MCF 10A (cell line): ENCODE results near the gene NCF2. TPM values are rescaled to one million over a fixed set of nuclear protein-coding genes. Genes with fewer than 3 reads are reported as not detected.
A peak's percentile ranks its signal among the peaks of the same experiment; 100 is the strongest.

Experiments
- BruUV-seq: library from RNA; stranded (reverse); fragments of 400-500 nt; replicated peaks from 2 replicates; lab custom pipeline; 2021; lab: Mats Ljungman, UMichigan
- CTCF ChIA-PET: fragments of 300-600 bp; sonication (Branson Sonifier 250); formaldehyde crosslinking; extraction: SDS; loops from one replicate; lab custom pipeline; 2021; ENCODE audit warnings: antibody characterized with exemption, inconsistent platforms; lab: Yijun Ruan, JAX
- POLR2A ChIA-PET: fragments of 300-600, 350-650 bp; sonication (Branson Sonifier 250); formaldehyde crosslinking; extraction: SDS; loops from one replicate; lab custom pipeline; 2020; ENCODE audit warnings: antibody characterized with exemption, inconsistent platforms; lab: Yijun Ruan, JAX
- DNase-seq: peaks from one replicate; pipeline ENCODE4 v3.0.0-alpha.2; 2018; ENCODE audit not compliant: unreplicated experiment
- H3K27ac Mint-ChIP-seq: one replicate; pipeline ENCODE4 v1.8.0; 2022; ENCODE audit warnings: mild to moderate bottlenecking, low read depth, mixed read lengths; ENCODE audit not compliant: unreplicated experiment
- H3K27me3 Mint-ChIP-seq: one replicate; pipeline ENCODE4 v1.8.0; 2022; ENCODE audit warnings: mixed read lengths; ENCODE audit not compliant: insufficient read depth, unreplicated experiment
- H3K36me3 Mint-ChIP-seq: one replicate; pipeline ENCODE4 v1.8.0; 2022; ENCODE audit warnings: mild to moderate bottlenecking, moderate library complexity, mixed read lengths; ENCODE audit not compliant: insufficient read depth, unreplicated experiment
- H3K4me1 Mint-ChIP-seq: one replicate; pipeline ENCODE4 v1.8.0; 2022; ENCODE audit warnings: mixed read lengths; ENCODE audit not compliant: insufficient read depth, unreplicated experiment
- H3K4me3 Mint-ChIP-seq: one replicate; pipeline ENCODE4 v1.8.0; 2022; ENCODE audit warnings: mild to moderate bottlenecking, moderate library complexity, mixed read lengths; ENCODE audit not compliant: unreplicated experiment
- H3K9me3 Mint-ChIP-seq: one replicate; pipeline ENCODE4 v1.8.0; 2022; ENCODE audit warnings: mixed read lengths; ENCODE audit not compliant: unreplicated experiment
- intact Hi-C: fragments of 100-400 bp; cut with micrococcal nuclease; formaldehyde crosslinking; loops from 2 replicates; pipeline ENCODE4 v1.14.1; 2022
- total RNA-seq: library from RNA; stranded (reverse); gene quantifications from 2 replicates; pipeline ENCODE4 v1.2.3, GENCODE V29; 2022
- TF ChIP-seq, protein P1 (sequence below): fragments of 200-600 bp; IDR thresholded peaks from one replicate; pipeline ENCODE4 v1.8.0; 2022; ENCODE audit warnings: antibody characterized with exemption, mild to moderate bottlenecking; ENCODE audit not compliant: unreplicated experiment

The NCF2 gene
- total RNA-seq, 1 experiment from 2014 or later = 4.9 TPM

DNA sequence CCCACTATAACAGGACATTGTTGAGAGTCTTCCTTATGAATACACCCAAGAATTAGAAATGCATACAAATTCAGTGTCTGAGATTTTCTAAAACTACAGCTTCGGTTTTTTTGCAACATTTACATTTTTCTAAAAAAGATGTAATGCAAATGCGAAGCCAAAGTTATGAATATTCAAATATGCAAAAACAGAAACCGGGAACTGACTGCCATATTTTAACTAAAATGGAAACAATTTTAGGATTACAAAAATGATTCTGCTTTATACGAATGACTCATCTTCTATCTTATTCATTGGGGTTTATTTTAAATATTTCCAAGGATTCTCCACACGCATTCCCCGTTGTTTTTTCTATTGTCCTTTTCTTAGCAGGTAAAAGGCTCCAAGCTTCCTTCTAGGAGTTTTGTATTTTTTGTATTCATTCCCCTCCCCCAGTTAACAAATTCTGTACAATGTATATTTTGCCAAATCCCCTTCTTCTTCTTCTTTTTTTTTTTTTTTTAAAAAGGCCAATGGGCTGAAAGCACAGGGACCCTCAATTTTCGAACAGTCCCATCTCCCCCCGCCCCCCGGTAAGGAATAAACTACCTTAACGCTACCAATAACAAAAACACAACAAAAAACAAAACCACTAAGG is 44.3 kb upstream of the NCF2 start:
- intact Hi-C loops = loop anchor here (10.0 kb wide), 1 partner anchor 750 kb away; the partner anchor contains the start of gene C1orf21
- Mint-ChIP-seq H3K27me3 (no peaks in the 10 kb centered on the region), H3K4me1 (peaks cover 19% of the 10 kb centered on the region), H3K4me3 (peak overlapping the region; percentile 100), H3K27ac (peak overlapping the region; percentile 97), H3K36me3 (peaks cover 34% of the 10 kb centered on the region), H3K9me3 (no peaks in the 10 kb centered on the region)
- ChIA-PET CTCF (interaction anchor here (0.6 to 4.8 kb wide), 28 partner anchors 8 to 1334 kb away, joined by 3 to 32 read pairs (median 4); no protein-coding TSS in a partner anchor), POLR2A (interaction anchor here (0.6 to 7.4 kb wide), 28 partner anchors 9 to 1856 kb away, joined by 3 to 67 read pairs (median 4); partner anchors contain the start of genes SMG7 and TSEN15)
- TF ChIP-seq, protein P1, sequence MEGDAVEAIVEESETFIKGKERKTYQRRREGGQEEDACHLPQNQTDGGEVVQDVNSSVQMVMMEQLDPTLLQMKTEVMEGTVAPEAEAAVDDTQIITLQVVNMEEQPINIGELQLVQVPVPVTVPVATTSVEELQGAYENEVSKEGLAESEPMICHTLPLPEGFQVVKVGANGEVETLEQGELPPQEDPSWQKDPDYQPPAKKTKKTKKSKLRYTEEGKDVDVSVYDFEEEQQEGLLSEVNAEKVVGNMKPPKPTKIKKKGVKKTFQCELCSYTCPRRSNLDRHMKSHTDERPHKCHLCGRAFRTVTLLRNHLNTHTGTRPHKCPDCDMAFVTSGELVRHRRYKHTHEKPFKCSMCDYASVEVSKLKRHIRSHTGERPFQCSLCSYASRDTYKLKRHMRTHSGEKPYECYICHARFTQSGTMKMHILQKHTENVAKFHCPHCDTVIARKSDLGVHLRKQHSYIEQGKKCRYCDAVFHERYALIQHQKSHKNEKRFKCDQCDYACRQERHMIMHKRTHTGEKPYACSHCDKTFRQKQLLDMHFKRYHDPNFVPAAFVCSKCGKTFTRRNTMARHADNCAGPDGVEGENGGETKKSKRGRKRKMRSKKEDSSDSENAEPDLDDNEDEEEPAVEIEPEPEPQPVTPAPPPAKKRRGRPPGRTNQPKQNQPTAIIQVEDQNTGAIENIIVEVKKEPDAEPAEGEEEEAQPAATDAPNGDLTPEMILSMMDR = no peak
- TSS peak; percentile 45 for BruUV-seq
- peak; percentile 21 for DNase-seq

DNA sequence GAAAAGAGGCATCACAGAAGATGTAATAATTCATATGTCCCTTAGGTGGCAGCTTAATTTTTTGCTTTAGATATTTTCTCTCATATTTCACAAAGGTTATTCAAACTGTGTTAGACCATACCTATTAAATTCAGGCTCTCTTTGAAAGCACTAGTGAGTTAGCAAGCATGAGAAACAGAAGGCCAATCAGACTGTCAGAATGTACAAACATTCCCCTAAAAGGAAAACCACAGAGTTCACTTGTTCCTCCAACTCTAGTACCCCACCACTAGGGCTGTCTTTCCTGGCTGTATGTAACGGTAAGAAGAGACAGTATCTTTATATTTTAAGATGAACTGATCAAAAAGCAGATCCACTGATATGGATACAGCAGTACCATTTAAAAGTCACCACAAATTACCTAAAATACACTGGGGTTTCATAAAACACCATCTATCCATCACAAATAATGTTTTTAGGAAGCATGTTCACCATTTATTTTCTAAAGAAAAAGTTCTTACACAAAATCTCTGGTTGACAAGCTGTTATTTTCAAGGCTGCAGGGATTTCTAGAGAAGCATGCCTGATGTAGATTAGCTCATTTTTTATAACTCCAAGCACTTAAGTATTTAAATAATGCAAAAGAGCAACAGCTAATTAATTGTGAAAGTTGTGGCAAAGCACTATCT is 43.6 kb upstream of the NCF2 start:
- TF ChIP-seq, protein P1 = peak; percentile 66
- POLR2A ChIA-PET = interaction anchor here (0.6 to 7.4 kb wide), 26 partner anchors 8 to 1855 kb away, joined by 3 to 67 read pairs (median 4); partner anchors contain the start of genes SMG7 and TSEN15
- CTCF ChIA-PET = interaction anchor here (0.6 to 4.8 kb wide), 29 partner anchors 7 to 1697 kb away, joined by 3 to 32 read pairs (median 4); no protein-coding TSS in a partner anchor
- H3K4me3 Mint-ChIP-seq = peak overlapping the region; percentile 100
- peak overlapping the region; percentile 11 for H3K27ac Mint-ChIP-seq
- intact Hi-C loops = loop anchor here (1.0 to 10.0 kb wide), 3 partner anchors 25 to 751 kb away; partner anchors contain the start of genes C1orf21 and SMG7
- BruUV-seq = TSS peak; percentile 69
- H3K9me3 Mint-ChIP-seq = no peaks in the 10 kb centered on the region
- DNase-seq = peak; percentile 89
- H3K36me3 Mint-ChIP-seq = peaks cover 41% of the 10 kb centered on the region
- H3K27me3 Mint-ChIP-seq = no peaks in the 10 kb centered on the region
- peaks cover 21% of the 10 kb centered on the region for H3K4me1 Mint-ChIP-seq

DNA sequence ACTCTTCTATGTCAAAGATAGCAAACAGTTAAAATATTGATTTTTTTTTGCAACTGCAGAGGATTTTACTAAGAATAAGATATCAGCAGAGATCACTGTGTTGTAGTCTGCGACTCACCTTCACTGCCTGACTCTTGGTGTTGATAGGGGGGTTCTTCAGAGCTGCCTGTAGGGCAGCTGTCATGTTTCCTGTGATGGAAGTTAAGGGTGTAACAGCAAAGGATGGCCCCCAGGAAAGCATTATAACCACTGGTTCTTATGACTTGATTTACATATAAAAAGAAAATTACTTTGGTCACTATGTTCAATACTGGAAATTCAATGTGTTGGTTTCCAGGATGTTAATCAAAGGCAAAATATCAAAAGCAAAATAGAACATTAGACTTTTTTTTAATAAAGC is 42.7 kb upstream of the NCF2 start:
- POLR2A ChIA-PET = interaction anchor here (0.6 to 7.4 kb wide), 15 partner anchors 12 to 425 kb away, joined by 3 to 67 read pairs (median 4); partner anchors contain the start of gene SMG7
- Mint-ChIP-seq H3K9me3 (no peaks in the 10 kb centered on the region), H3K27ac (peak overlapping the region; percentile 11), H3K27me3 (no peaks in the 10 kb centered on the region), H3K36me3 (peaks cover 50% of the 10 kb centered on the region), H3K4me3 (peak overlapping the region; percentile 100), H3K4me1 (peaks cover 28% of the 10 kb centered on the region)
- DNase-seq = no peak
- no TSS peak for BruUV-seq
- intact Hi-C loops = loop anchor here (1.0 to 10.0 kb wide), 3 partner anchors 24 to 752 kb away; partner anchors contain the start of genes C1orf21 and SMG7
- CTCF ChIA-PET = interaction anchor here (0.6 to 4.8 kb wide), 19 partner anchors 9 to 1696 kb away, joined by 3 to 32 read pairs (median 6); no protein-coding TSS in a partner anchor
- TF ChIP-seq, protein P1 = no peak
